Activated CD4-positive, alpha-beta T cell treated with anti-CD3 and anti-CD28 coated beads, Interleukin-2, Interleukin-6, amounts not matched to agents 100 ng/mL and 50 ng/mL, durations not matched to agents 16 hours and 8 hours (primary cell): ENCODE data around the gene HDDC3.
"Not testable (repeated sequence)": the region's sequence is repeated elsewhere in the genome, so short reads cannot be mapped to it uniquely, and the experiment has no call there.

Source experiments
- DNase-seq: peaks from one replicate; pipeline ENCODE4 v3.0.0-alpha.2; 2020

The HDDC3 gene

GRCh38 chr15:90929246-90930019, 2.9 kb downstream of the HDDC3 start:
- no peak for DNase-seq

GRCh38 chr15:90928106-90928505, 4.2 kb downstream of the HDDC3 start:
- DNase-seq: not testable (repeated sequence)

GRCh38 chr15:90926766-90927165, 5.6 kb downstream of the HDDC3 start:
- not testable (repeated sequence) for DNase-seq

- peak; percentile 72 for DNase-seq
These were observed 8.0 kb downstream of the HDDC3 start for GRCh38 chr15:90924375-90924774.

- peak; percentile 77 for DNase-seq
These were observed 9.5 kb downstream of the HDDC3 start for GRCh38 chr15:90922712-90923322.

- no peak for DNase-seq
These were observed 10.5 kb downstream of the HDDC3 start for GRCh38 chr15:90921887-90922286.

GRCh38 chr15:90918835-90919234, 13.5 kb downstream of the HDDC3 start:
- no peak for DNase-seq

GRCh38 chr15:90918034-90918788, 14.1 kb downstream of the HDDC3 start:
- no peak for DNase-seq

GRCh38 chr15:90917569-90917968, 14.8 kb downstream of the HDDC3 start:
- no peak for DNase-seq

- DNase-seq: no peak
These were observed 15.9 kb downstream of the HDDC3 start for GRCh38 chr15:90916461-90916860.

GRCh38 chr15:90915808-90916440, 16.4 kb downstream of the HDDC3 start:
- no peak for DNase-seq

- no peak for DNase-seq
These were observed 17.0 kb downstream of the HDDC3 start for GRCh38 chr15:90915216-90915807.

- no peak for DNase-seq
These were observed 17.9 kb downstream of the HDDC3 start for GRCh38 chr15:90914305-90915080.

- no peak for DNase-seq
These were observed 18.9 kb downstream of the HDDC3 start for GRCh38 chr15:90913398-90913944.

GRCh38 chr15:90912770-90913075, 19.6 kb downstream of the HDDC3 start:
- no peak for DNase-seq

GRCh38 chr15:90911906-90912769, 20.2 kb downstream of the HDDC3 start:
- DNase-seq: no peak

GRCh38 chr15:90911302-90911623, 21.1 kb downstream of the HDDC3 start:
- DNase-seq: no peak

- DNase-seq: no peak
These were observed 21.7 kb downstream of the HDDC3 start for GRCh38 chr15:90910441-90911301.

GRCh38 chr15:90909976-90910375, 22.4 kb downstream of the HDDC3 start:
- DNase-seq: no peak

- not testable (repeated sequence) for DNase-seq
These were observed 22.9 kb downstream of the HDDC3 start for GRCh38 chr15:90909449-90909848.
